Measurements from ENCODE around the gene EPAS1.

The EPAS1 gene

DNA sequence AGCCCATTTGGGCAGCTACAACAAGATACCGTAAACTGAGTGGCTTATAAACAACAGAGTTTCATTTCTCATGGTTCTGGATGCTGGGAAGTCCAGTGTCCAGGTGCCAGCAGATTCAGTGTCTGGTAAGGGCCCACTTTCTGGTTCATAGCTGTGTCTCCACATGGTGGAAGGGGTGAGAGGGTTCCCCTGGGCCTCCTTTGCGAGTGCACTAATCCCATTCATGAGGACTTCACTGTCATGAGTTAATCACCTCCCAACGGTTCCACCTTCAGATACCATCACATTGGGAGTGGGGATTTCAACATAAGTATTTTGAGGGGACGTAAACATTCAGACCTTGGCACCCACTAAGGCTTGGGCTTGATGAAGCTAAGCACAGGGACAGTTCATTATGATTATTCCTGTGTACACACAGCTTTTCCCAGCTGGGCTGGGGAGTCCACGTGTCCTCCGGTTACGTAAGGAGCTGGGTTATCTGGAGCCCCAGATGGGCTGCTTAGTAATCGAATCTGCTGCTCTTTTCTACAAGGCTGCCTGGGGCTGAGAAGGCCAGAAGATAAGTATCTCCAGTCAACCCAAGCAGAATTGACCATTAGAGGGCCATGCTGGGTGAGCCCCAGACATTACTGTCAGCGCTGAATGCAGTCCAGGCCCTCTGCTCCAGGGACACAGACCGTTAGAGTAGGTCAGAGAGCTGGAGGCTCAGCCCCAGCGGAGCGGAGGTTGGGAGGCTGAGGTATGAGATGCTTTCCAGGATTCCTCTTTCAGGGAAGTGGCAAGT lies 42.7 kb downstream of the EPAS1 start:
- no peak for DNase-seq (ENCODE audit: low read depth)

DNA sequence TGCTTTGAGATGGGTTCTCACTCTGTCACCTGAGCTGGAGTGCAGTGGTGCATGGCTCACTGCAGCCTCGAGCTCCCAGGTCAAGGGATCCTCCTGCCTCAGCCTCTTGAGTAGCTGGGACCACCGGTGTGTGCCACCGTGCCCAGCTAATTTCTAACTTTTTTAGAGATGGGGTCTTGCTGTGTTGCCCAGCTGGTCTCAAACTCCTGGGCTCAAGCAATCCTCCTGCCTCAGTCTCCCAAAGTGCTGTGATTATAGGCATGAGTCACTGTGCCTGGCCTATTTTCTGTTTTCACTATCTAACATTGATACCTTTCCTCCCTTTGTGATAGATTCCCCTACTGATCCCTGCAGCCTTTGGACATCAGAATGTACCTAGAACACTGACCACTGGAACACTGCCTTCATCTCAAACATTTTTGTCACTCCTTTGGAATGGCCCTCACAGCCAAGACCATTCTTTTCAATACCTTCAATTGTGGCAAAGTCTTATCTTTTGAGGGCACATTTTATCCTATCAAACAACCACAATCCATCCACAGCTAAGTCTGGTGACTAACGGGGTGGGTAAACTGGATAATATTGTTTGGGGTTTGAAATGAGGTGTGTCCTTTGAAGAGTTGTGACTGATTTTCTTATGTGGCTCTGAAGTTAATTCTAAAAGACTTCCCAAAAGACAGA lies 43.7 kb downstream of the EPAS1 start:
- DNase-seq (ENCODE audit: low read depth) = no peak

DNA sequence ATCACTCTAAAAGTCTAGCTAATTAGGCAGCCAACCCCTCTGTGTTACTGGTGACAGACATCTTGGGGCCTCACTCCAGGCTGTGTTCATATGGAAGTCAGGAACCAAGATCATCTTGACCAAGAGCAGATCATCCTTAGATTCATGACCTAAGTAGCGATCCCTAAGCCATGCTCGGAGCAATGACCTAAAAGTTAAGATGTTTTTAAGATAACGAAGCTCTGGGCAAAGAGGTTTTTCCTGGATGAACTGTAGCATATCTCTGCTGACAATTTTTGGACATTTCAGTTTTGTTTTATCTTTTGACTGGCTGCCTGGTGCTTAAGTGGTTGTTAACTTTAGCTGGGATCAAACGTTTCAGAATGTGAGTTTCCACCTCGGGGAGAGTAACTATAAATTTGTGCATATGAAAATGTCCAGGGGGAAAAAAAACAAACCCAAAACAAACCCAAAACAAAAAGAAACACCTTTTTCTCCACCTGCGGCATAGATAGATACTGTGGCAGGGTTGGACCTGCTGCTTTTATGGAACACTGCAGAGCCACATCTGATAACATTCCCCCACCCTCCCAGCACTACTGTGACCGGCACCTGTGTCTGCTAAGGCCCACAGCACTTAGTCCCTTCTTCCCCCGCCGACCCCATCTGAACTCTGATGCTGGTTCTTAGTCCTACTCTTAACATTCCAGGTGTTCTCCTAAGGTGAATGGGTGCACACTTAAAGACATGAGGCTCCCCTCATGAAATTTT lies 45.5 kb downstream of the EPAS1 start:
- DNase-seq (ENCODE audit: low read depth) = no peak

DNA sequence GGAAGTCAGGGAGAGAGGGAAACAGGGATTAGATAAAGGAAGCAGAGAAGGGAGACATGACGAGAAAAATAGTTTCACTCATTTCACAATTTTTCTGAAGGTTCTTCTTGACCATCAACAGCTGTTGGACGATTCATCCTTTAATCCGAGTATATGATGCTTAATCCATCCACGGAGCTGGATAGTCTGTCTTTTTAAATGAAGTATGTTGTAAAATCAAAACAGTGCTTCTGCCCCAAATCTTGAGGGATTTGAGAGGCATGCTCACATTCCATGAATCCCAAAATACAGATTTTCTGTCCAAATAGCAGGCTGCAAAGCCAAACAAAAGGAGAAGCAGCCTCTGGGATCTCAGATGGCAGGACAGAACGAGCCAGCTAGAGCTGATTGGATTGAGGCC lies 47.5 kb downstream of the EPAS1 start:
- no peak for DNase-seq (ENCODE audit: low read depth)

- no peak for DNase-seq (ENCODE audit: low read depth)
Measured at GRCh38 chr2:46345775-46346174, 48.6 kb downstream of the EPAS1 start.

DNA sequence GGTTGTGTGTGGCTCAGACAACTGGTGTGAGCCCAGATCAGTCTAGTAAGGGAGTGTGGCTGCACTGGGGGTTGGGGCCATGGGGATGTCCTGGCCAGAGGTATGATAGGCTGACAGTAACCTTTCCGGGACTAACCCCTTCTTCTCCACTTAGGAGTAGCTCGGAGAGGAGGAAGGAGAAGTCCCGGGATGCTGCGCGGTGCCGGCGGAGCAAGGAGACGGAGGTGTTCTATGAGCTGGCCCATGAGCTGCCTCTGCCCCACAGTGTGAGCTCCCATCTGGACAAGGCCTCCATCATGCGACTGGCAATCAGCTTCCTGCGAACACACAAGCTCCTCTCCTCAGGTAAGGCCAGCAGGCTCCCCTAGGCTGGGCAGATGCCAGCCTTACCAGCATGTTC lies 49.5 kb downstream of the EPAS1 start:
- DNase-seq (ENCODE audit: low read depth) = no peak

- DNase-seq (ENCODE audit: low read depth) = no peak
Measured at GRCh38 chr2:46347648-46348280, 50.6 kb downstream of the EPAS1 start.

- no peak for DNase-seq (ENCODE audit: low read depth)
Measured at GRCh38 chr2:46349115-46349547, 51.9 kb downstream of the EPAS1 start.

DNA sequence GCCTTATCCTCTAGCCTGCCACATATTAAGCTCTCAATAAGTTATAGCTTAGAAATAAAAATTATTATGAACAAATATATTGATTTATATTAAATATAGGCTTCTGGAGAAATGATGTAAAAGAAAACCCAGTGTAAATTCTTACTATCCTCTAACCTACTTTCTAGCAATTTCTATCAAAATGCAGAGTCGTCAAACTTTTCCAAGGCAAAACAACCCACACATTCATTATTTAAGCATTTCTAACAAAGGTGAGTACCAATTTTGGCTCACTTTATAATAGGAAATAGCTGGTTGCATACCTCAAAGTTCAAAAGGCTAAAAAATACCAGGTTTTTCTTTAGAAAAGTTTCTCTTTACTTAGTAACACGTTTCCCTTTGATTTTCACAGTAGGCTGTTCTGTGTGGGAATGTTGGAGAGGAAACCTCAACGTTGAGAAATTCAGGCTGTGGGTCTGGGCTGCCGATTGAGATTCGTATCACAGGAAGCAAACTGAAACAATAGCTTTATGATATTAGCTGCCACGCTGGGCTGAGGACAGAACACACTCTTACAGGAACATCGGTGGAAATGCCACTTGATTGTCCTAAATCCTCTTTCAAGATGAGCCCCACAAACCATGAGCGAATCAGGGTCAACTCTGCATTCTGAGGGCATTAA lies 53.0 kb downstream of the EPAS1 start:
- no peak for DNase-seq (ENCODE audit: low read depth)

DNA sequence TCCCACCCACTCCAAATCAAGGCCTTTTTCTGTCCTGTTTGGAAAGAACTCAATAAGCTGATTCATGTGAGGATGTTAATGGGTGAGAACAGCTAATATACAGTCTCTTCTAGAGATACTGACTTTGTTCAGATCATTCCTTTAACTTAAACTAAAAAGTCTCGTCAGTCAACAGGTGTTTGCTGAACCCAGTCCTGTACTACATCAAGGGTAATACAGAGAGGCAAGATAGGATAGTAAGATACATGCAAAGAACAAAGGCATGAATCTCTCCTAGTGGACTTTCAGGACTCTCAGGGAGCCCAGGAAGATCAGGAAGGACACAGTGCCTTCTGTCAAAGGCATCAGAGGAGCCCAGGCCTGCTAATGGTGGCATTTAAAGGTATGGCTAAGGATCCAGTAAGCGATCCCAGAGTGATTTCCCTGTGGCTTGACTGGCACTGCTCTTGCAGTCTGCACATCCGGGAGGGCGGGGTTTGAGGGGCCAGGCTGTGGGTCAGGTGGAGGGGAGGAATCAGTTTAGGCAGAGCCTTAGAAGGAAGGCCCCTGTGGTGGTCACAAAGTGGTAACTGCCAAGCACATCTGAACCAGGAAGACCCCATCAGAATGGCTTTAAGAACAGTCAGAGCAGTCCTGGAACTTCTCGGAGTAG lies 54.0 kb downstream of the EPAS1 start:
- DNase-seq (ENCODE audit: low read depth) = no peak

DNA sequence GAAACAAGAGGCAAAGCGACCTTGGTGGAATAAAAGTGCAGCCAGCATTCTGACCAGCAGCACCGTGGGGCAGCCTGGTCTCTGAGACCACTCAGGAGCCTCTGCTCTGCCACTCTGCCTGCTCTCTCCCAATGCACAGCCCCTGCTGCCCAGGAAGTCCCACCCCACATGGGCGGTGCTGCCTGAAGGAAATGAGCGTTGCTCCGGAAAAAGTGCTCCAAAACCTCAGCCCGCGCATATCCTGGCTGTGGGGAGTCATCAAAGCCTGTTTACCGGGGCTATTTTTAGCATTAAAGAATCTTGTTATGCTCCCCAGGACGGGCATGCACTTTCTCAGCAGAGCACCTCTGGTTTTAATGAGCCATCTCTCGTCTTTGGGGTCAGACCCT lies 54.5 kb downstream of the EPAS1 start:
- no peak for DNase-seq (ENCODE audit: low read depth)

- DNase-seq (ENCODE audit: low read depth) = no peak
Measured at GRCh38 chr2:46352621-46353020, 55.4 kb downstream of the EPAS1 start.

- DNase-seq (ENCODE audit: low read depth) = no peak
Measured at GRCh38 chr2:46353509-46353908, 56.3 kb downstream of the EPAS1 start.

DNA sequence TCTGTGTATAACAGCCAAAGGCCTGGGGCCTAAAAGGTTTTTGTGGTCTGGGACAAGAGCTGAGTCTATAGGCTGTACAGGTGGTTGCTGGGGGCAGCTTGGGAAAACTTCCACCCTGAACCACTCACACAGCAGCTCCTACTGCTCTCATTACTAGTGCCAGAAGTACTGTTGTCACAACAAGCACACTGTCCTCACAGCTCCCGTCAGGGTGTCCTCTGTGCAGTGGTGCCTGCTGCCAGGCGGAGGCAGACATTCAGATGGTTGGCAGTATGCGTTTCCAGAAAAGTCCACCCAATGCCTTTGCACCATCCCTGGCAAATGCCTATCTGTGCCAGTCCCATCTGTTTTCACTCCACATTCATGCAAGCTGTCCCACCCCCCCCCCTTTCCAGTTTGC lies 58.5 kb downstream of the EPAS1 start:
- DNase-seq (ENCODE audit: low read depth) = no peak

GRCh38 chr2:46356991-46357390 lies 59.8 kb downstream of the EPAS1 start:
- no peak for DNase-seq (ENCODE audit: low read depth)

GRCh38 chr2:46358713-46359112 lies 61.5 kb downstream of the EPAS1 start:
- DNase-seq (ENCODE audit: low read depth) = no peak

DNA sequence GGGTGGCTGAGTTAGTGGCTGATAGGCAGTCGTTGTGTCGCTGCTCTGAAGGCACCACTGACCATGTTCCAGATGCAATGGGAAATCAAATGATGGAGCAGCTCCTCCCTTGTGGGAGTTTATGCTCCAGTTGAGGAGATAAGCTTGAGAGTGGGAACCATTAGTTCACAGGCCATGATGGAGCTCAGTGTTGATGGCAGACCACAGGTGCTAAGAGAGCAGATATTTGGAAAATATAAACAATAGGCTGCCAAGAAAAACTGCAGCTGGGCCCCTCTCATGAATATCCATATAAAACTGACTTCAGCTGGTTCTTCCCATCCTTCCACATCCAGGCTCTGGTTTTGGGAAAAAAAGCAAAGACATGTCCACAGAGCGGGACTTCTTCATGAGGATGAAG lies 63.1 kb downstream of the EPAS1 start:
- no peak for DNase-seq (ENCODE audit: low read depth)

DNA sequence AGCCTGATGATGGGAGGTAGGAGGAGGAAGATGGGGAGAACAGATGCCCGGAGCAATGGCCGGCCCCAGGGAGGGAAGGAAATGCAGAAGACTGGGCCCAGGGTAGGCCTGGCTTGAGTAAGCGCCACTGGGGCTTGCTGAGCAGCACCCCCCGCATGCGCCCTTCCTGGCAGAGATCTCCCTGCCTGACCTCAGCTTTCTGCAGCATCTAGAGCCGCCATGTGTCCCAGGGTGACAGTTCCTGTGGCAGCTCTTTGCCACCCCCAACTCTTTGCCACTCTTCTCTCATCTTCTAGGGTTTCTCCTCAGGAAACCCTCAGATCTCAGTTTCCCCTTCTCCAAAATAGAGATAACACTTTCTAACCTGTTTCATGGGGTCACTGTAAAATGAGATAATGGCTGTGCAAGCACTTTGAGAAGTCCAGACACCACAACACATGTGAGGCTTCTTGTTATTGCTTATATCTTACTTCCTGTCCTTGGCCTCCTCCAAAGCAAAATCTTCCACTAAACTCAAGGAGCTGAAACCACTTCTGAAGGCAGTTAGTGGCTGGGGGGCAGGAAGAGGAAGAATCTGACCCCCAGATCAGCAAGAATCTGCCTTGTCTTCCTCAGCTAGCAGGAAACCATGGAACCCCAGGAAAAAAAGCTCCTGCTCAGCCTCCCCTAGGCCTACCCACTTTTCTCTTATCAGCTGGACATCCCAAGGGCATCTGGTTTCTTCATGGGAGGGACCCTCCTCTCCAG lies 64.9 kb downstream of the EPAS1 start:
- no peak for DNase-seq (ENCODE audit: low read depth)

DNA sequence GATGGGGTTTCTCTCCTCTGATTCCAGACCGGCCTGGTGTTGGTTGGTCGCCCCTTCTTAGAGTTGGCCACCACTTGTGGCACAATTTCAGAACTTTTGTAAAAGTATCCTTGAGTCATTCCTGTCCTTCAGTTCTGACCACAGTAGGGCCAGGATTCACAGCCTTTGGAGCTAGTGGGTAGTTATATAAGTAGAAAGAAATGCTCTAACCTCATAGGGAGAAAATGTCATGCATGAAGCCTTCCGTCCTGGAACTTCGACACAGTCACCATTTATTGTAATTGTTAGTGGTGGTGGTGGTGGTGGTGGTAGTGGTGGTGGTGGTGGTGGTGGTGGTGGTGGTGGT lies 65.4 kb downstream of the EPAS1 start:
- no peak for DNase-seq (ENCODE audit: low read depth)

DNA sequence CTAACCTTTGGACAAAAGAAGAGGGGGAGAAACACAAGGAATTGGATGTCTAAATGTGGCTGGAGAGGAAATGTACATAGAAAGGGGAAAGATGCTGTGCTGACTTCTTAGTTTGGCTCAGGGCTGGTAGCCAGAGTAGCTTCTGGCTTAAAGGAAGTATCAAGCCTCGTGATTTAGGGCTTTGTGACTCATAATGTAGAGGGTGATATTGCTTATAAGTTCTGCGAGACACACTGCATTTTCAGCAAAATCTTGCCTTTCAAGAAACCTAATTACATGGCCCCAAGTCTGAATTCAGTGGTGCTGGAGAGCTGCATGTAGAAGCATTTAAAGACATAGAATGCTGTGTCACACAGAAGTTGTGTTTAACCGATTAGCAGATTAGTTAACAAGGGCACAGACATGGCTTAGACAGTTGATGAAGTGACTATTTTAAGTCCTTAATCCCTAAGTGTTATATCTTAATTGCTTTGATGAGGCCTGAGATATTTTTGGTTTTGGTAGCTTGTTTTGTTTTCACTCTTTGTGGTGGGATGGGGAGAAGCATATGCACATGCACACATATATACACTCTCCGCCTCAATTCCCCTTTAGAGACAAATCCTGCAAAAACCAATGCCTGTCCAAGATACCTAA lies 66.4 kb downstream of the EPAS1 start:
- DNase-seq (ENCODE audit: low read depth) = no peak
